NCI-H2196 treated with DMSO at 0.1 percent for 48 hours (cell line): ENCODE data around the gene RBM28.
"Not testable (repeated sequence)": the region's sequence is repeated elsewhere in the genome, so short reads cannot be mapped to it uniquely, and the experiment has no call there.

ENCODE experiments used
- DNase-seq: peaks from one replicate; lab custom pipeline; 2025; ENCODE audit not compliant: unreplicated experiment; lab: John Stamatoyannopoulos, UW

RBM28 gene

GRCh38 chr7:128298004-128298403, 45.7 kb downstream of the RBM28 start:
- not testable (repeated sequence) for DNase-seq

GRCh38 chr7:128287556-128287955, 56.2 kb downstream of the RBM28 start:
- DNase-seq = no peak

DNA sequence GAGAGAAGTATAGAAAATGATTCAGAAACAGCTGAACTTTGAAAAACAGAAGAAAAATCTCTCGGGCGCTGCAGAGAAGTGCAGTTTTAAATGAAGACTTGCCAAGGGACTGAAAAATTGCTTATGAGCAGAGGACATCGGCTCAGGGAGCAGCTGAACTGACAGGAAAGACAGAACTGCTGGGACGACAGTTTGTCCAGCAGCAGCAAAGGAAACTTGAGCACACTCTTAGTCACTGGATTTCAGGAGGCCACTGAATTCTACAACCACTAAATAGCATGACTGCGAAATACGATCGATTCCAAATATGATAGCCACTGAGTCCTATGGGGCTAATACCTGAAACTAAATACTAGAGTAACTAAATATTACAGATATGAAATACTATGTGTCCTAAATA, 59.6 kb downstream of the RBM28 start:
- DNase-seq = no peak

DNA sequence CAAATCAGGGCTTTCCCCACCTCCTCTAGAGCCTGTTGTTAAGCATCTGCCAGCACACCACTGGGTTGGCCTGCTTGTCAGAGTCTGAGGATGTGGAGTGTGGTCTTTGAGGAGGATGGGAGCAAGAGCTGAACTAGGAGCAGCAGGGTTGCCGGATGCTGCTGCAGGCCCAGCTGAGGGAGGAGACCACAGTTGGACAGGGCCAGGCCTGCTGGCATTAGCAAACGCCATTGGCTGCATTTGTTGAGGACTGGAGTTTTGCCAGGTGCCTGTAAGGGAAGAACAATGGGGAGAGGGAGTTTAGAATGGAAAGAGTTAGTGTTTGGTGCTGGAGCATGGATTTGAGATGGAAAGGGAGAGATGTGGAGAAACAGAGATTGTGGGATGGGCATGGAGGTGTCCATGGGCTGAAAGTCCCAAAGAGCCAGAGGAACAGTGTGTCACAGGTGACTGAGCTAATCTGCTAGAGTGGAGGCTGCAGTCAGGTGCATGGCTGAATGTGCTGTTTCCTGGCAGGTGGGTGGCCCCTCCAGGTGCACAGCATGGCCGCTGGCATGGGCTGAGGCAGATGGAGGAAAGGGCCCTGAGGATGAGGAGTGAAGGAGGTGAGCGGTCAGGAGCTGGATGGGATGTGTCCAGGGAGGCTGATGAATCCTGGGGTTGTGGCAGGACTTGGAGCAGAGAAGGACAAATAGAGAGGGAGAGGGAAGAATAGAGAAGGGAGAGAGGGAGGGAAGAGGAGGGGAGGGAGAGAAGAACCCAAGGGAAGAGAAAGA, 61.9 kb downstream of the RBM28 start:
- DNase-seq = no peak

DNA sequence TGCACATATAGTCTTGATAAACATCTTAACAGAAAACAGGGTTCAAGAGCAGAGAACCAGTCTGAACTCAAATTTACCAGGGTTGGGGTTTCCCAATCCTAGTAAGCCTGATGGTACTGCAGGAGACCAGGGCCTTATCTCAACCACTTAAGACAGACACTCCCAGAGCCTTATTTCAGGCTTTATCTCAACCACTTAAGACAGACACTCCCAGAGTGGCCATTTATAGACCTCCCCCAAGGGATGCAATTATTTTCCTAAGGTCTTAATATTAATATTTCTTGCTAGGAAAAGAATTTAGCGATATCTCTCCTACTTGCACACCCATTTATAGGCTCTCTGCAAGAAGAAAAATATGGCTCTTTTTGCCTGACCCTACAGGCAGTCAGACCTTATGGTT, 63.3 kb downstream of the RBM28 start:
- DNase-seq = not testable (repeated sequence)

DNA sequence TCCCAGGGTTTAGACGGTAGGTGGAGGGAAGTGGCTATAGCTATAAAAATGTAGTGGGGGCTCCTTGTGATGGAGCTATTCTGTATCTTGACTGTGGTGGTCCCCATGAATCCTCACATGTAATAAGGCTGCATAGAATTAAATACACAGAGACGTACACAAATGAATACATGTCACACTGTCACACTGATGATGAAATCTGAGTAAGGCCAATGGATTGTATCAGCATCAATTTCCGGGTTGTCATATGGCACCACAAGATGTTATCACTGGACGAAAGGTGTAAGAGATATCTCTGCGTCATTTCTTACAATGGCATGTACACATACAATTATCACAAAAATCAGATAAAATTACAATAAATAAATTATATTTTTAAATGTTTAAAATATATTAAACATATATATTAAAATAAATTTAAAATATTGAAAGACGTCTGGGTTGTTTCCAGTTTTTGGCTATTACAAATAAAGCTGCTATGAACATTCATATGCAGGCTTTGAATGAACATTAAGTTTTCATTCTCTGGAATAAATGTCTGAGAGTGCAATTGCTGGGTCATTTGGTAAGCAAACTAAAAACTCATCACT, 64.5 kb downstream of the RBM28 start:
- no peak for DNase-seq

- no peak for DNase-seq
Measured at GRCh38 chr7:128278366-128278765, 65.3 kb downstream of the RBM28 start.

DNA sequence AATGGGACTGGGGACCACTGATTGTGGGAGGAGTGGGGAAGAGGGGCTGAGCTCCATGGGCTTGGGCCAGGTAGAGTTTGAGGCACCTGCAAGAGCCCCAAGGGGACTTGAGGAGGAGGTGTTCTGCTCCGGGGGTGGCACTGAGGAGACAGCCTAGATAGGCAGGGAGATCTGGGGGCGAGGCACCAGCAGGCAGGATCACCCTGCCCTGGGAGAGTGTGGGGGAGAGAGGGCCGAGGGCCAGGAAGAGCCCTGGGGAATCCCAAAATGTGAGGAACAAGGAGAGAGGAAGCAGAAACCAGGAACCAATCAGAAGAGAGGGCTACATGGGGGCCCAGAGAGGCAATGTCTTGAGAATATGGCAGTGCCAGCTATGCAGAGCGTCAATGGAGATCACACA, 68.0 kb downstream of the RBM28 start:
- no peak for DNase-seq

DNA sequence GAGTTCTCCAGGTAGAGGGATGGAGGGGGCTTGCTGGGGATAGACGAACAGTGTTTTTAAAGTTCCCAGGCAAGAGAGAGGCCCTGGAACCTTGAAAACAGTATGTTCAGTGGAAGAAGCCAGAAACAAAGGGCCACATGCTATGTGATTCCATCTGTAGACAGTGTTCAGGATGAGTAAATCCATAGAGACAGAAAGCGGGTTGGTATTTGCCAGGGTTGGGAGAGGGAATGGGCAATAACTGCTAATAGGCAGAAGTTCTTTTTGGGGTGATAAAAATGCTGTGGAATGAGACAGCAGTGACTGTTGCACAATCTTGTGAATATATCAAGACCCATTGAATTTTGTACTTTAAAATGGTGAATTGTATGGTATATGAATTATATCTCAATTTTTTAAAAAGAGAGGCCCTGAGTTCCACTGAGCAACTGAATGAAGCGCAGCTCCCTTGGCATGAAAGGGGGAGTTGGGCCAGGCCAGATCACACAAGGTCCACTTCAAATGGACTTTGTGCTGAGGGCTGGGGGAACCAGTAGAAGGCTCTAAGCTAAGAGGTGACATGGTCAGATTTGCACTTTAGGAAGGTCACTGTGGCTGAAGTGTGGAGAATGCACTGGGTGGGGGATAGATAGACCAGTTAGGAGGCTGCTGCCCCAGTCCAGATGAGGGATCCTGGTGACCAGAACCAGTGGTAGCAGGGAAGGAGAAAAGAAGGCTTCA, 68.7 kb downstream of the RBM28 start:
- no peak for DNase-seq

GRCh38 chr7:128274246-128274883, 69.3 kb downstream of the RBM28 start:
- no peak for DNase-seq

- DNase-seq = no peak
Measured at GRCh38 chr7:128271942-128272481, 71.7 kb downstream of the RBM28 start.

- DNase-seq = no peak
Measured at GRCh38 chr7:128271471-128271941, 72.2 kb downstream of the RBM28 start.

DNA sequence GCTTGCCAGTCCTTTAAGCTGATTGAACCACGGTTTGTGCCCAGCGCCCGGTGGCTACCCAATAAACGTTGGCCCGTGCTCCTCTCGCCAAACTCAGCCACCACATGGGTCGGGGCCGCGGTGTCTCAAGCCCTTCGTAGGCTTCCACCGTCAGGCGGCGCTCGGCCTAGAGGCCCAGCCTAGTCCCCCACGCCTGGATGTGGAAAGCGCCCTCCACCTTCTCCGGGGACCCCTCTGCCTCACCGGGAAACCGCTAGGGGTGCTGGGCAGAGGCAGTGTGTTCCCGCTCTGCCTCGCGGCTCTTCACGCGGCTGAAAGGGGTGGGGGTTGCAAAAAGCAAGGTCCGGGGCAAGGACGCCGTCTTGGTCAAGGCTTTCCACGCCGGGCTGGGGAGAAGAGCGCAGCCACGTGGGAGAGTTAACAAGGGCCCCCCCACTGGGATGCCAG, 72.9 kb downstream of the RBM28 start:
- DNase-seq = no peak

GRCh38 chr7:128268233-128268632, 75.5 kb downstream of the RBM28 start:
- no peak for DNase-seq

DNA sequence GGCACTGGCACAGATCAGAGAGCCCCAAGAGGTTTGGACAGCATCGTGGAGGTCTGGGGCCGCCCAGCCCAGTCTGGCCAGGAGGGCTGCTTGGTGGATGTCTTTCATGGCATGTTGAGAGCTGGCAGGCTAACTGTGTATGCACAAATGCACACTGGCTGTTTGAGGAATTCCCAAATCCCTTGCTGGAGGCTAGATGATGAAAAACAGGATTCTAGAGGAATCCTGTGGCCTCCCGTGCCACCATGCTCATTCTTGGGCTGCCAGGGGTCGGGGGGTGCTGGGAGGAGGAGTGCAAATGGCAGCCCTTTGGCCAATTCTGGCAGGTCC, 76.1 kb downstream of the RBM28 start:
- no peak for DNase-seq

GRCh38 chr7:128266883-128267594, 76.7 kb downstream of the RBM28 start:
- DNase-seq = no peak

- DNase-seq = no peak
Measured at GRCh38 chr7:128266529-128266882, 77.2 kb downstream of the RBM28 start.

- DNase-seq = no peak
Measured at GRCh38 chr7:128265906-128266300, 77.8 kb downstream of the RBM28 start.

DNA sequence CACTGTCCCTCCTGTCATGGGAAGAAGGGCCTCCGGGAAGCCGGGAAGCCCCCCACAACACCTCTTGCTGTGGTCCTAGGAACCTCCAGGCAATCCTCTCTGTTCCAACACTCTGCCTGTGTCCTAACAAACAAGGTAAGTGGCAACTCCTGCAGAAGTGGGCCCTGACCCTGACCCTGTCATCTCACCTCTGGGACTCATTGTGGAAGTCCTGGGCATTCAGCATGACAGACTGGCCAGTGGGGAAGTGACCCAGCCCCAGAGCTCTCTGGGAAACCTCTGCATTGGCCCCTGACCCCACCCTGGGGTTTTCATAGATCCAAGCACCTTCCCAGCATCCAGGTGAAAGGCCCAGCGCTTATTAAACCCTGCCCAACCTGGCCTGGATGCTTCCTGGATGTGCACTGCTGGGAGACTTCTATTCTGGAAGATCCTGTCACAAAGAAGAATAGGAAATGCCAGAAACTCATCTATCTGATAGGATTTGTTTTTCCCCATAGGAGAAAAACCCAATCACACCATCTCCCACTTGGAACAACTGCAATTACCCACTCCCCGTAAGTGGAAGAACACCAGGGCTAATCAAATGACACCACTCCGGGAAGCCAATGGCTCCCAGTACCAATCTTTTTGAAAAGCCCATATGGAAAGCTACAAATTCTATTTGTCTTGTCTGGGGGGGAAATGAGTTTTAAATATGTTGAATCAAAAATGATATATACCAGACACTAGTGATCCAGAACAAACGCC, 78.4 kb downstream of the RBM28 start:
- DNase-seq = no peak

DNA sequence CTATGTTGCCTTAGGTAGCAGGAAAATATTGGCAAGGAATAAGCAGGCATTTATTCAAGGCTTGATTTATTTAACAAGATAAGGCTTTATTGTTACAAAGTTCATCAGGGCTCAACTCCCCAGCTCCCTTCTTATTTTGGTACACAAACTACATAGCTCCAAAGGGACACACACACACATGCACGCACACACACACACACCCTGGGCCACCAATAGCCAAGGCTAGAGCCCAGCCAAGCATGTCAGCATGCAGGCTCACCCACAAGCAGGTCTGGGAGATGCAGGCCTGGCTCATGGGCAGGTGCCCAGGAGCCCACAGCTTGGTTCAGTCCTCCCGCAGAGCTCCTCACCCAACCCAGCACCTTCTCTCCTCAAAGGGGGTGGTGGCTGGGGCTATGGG, 79.2 kb downstream of the RBM28 start:
- no peak for DNase-seq
